Vagina (tissue), 2 donors: ENCODE results near the gene AFAP1. TPM values are rescaled to one million over a fixed set of nuclear protein-coding genes. Genes with fewer than 3 reads are reported as not detected.

Experiments used
- DNase-seq, 2 donors: peaks; one replicate each; pipeline ENCODE4 v3.0.0-alpha.2; 2017; ENCODE audit errors: extremely low spot score in 2 of 2
- H3K27ac ChIP-seq: fragments of 200-600 bp; sonication (generic); one replicate; pipeline ENCODE4 v1.5.1; 2019
- H3K27me3 ChIP-seq: fragments of 200-600 bp; sonication (generic); one replicate; pipeline ENCODE4 v1.5.1; 2019
- H3K36me3 ChIP-seq, 2 donors: fragments of 200-600 bp; sonication (generic); one replicate each; pipeline ENCODE4 v1.5.1; 2017 to 2019
- H3K4me1 ChIP-seq: fragments of 200-600 bp; sonication (generic); one replicate; pipeline ENCODE4 v1.5.1; 2019
- H3K4me3 ChIP-seq, 2 donors: fragments of 200-600 bp; sonication (generic); 1 replicate in 1 of 2; 2 replicates in 1 of 2; pipeline ENCODE4 v1.5.1; 2016 to 2019
- H3K9me3 ChIP-seq: fragments of 200-600 bp; sonication (generic); one replicate; pipeline ENCODE4 v1.5.1; 2019
- POLR2A ChIP-seq, 2 donors: fragments of 450-650 bp; IDR thresholded peaks; one replicate each; pipeline ENCODE4 v1.6.1; 2017; ENCODE audit warnings: antibody characterized with exemption in 2 of 2, mild to moderate bottlenecking in 2 of 2, moderate library complexity in 2 of 2
- POLR2AphosphoS5 ChIP-seq, 2 donors: sonication (generic); formaldehyde crosslinking; IDR thresholded peaks; one replicate each; pipeline ENCODE4 v1.9.0; 2017; ENCODE audit warnings: antibody characterized with exemption in 2 of 2, mild to moderate bottlenecking in 2 of 2, low read depth in 1 of 2; ENCODE audit not compliant: insufficient read depth in 1 of 2
- intact Hi-C: fragments of 100-400 bp; cut with DNase I; formaldehyde crosslinking; loops from one replicate; pipeline ENCODE4 v1.15.1; 2023
- total RNA-seq: library from RNA; depleted of rRNA; stranded (reverse); fragments of >200 nt; gene quantifications from one replicate; pipeline ENCODE4 v1.2.3, GENCODE V29; 2016
- TF ChIP-seq, protein P1 (sequence below), 3 experiments: fragments of 450-650 bp in 2 of 3; fragments of 200-600 bp in 1 of 3; sonication (generic) in 1 of 3; IDR thresholded peaks; one replicate each; pipeline ENCODE4 v1.5.1; 2017 to 2019; ENCODE audit warnings: antibody characterized with exemption in 3 of 3, mild to moderate bottlenecking in 2 of 3, moderate library complexity in 2 of 3

The AFAP1 gene
- total RNA-seq, 1 donor from 2014 or later: 20.4 TPM

- H3K9me3 ChIP-seq: no peaks in the 10 kb centered on the region
- DNase-seq: no peak
- H3K4me3 ChIP-seq: no peak overlapping the region
- H3K36me3 ChIP-seq: peaks cover 0 to 6% of the 10 kb centered on the region in 2 donors
- intact Hi-C loops: no loop called here
- H3K4me1 ChIP-seq: no peaks in the 10 kb centered on the region
- TF ChIP-seq POLR2AphosphoS5 (IDR thresholded peaks at IDR 0.05; ENCODE audit: insufficient read depth in 1 of 2, low read depth in 1 of 2): no peak
- TF ChIP-seq, protein P1, sequence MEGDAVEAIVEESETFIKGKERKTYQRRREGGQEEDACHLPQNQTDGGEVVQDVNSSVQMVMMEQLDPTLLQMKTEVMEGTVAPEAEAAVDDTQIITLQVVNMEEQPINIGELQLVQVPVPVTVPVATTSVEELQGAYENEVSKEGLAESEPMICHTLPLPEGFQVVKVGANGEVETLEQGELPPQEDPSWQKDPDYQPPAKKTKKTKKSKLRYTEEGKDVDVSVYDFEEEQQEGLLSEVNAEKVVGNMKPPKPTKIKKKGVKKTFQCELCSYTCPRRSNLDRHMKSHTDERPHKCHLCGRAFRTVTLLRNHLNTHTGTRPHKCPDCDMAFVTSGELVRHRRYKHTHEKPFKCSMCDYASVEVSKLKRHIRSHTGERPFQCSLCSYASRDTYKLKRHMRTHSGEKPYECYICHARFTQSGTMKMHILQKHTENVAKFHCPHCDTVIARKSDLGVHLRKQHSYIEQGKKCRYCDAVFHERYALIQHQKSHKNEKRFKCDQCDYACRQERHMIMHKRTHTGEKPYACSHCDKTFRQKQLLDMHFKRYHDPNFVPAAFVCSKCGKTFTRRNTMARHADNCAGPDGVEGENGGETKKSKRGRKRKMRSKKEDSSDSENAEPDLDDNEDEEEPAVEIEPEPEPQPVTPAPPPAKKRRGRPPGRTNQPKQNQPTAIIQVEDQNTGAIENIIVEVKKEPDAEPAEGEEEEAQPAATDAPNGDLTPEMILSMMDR (IDR thresholded peaks at IDR 0.05): no peak
- TF ChIP-seq POLR2A (IDR thresholded peaks at IDR 0.05): no peak
- H3K27ac ChIP-seq: no peak overlapping the region
- H3K27me3 ChIP-seq: no peaks in the 10 kb centered on the region
Observed at GRCh38 chr4:7793186-7793585, 146.5 kb downstream of the AFAP1 start.

GRCh38 chr4:7792616-7793015 is 147.0 kb downstream of the AFAP1 start:
- intact Hi-C loops: no loop called here
- H3K36me3 ChIP-seq: peaks cover 0 to 6% of the 10 kb centered on the region in 2 donors

DNA sequence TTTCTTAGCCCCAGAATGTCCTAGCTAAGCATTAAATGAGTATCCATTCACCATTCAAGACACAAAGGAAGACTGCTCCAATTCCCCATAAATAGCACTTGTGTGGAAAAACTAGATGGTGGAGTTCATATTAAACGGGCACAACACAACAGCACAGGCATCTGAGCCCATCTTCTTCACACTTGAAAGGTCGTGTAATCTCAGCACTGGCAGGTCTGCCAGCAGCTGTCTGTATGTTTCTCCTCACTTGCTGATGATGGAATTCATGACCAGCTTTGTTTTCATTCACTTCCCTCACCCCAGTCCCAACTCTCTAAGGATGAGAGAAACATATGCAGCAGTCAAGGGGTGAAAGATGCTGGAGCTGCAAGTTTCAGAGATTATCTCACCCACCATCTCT is 148.7 kb downstream of the AFAP1 start:
- no peak for DNase-seq
- H3K4me3 ChIP-seq: no peak overlapping the region
- no peaks in the 10 kb centered on the region for H3K36me3 ChIP-seq
- no peaks in the 10 kb centered on the region for H3K4me1 ChIP-seq
- H3K9me3 ChIP-seq: no peaks in the 10 kb centered on the region
- no peak overlapping the region for H3K27ac ChIP-seq
- intact Hi-C loops: no loop called here
- TF ChIP-seq POLR2AphosphoS5 (IDR thresholded peaks at IDR 0.05; ENCODE audit: insufficient read depth in 1 of 2, low read depth in 1 of 2): no peak
- TF ChIP-seq, protein P1 (IDR thresholded peaks at IDR 0.05): no peak
- TF ChIP-seq POLR2A (IDR thresholded peaks at IDR 0.05): no peak
- H3K27me3 ChIP-seq: no peaks in the 10 kb centered on the region

More at GRCh38 chr4:7792616-7793015, 147.0 kb downstream of the AFAP1 start:
- Histone ChIP-seq H3K27me3 (no peaks in the 10 kb centered on the region), H3K4me3 (no peak overlapping the region), H3K9me3 (no peaks in the 10 kb centered on the region), H3K27ac (no peak overlapping the region), H3K4me1 (no peaks in the 10 kb centered on the region)
- TF ChIP-seq POLR2A (IDR thresholded peaks at IDR 0.05): no peak
- TF ChIP-seq, protein P1 (IDR thresholded peaks at IDR 0.05): no peak
- no peak for TF ChIP-seq POLR2AphosphoS5 (IDR thresholded peaks at IDR 0.05; ENCODE audit: insufficient read depth in 1 of 2, low read depth in 1 of 2)
- no peak for DNase-seq

DNA sequence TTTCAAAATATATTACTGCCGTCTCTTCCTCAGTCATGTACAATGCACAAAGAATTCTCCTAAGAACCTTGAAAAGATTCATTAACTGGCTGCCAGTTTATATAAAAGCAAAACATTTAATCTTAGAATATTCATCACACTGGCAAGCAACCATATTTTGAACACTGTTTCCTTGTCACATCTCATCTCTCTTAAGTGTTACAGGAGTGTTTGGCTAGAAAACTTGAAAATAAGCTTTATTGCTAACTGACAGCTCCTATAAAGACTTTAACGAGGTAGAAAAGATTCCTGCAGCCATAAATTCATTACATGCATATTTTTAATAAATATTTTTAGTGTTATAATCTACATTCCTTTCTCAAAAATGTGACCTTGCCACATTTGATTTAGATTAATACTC is 149.6 kb downstream of the AFAP1 start:
- Histone ChIP-seq H3K27me3 (no peaks in the 10 kb centered on the region), H3K4me3 (no peak overlapping the region), H3K4me1 (no peaks in the 10 kb centered on the region), H3K9me3 (no peaks in the 10 kb centered on the region), H3K27ac (no peak overlapping the region), H3K36me3 (no peaks in the 10 kb centered on the region)
- DNase-seq: no peak
- intact Hi-C loops: no loop called here
- TF ChIP-seq POLR2AphosphoS5 (IDR thresholded peaks at IDR 0.05; ENCODE audit: insufficient read depth in 1 of 2, low read depth in 1 of 2): no peak
- TF ChIP-seq, protein P1 (IDR thresholded peaks at IDR 0.05): no peak
- TF ChIP-seq POLR2A (IDR thresholded peaks at IDR 0.05): no peak

GRCh38 chr4:7788694-7789425 is 150.8 kb downstream of the AFAP1 start:
- intact Hi-C loops: no loop called here
- DNase-seq: no peak
- no peak overlapping the region for H3K4me3 ChIP-seq
- no peaks in the 10 kb centered on the region for H3K4me1 ChIP-seq
- no peaks in the 10 kb centered on the region for H3K27me3 ChIP-seq
- no peaks in the 10 kb centered on the region for H3K9me3 ChIP-seq
- TF ChIP-seq POLR2A (IDR thresholded peaks at IDR 0.05) (no peak), POLR2AphosphoS5 (IDR thresholded peaks at IDR 0.05; ENCODE audit: insufficient read depth in 1 of 2, low read depth in 1 of 2) (no peak)
- TF ChIP-seq, protein P1 (IDR thresholded peaks at IDR 0.05): no peak
- H3K27ac ChIP-seq: no peak overlapping the region
- H3K36me3 ChIP-seq: no peaks in the 10 kb centered on the region
